Endothelial cell of umbilical vein (primary cell): Measurements from ENCODE around the gene CAMK2D. TPM values are rescaled to one million over a fixed set of nuclear protein-coding genes. Genes with fewer than 3 reads are reported as not detected.

ENCODE experiments used
- BruUV-seq: library from RNA; stranded (reverse); fragments of 400-500 nt; replicated peaks from 2 replicates; lab custom pipeline; 2021; lab: Mats Ljungman, UMichigan
- CTCF ChIA-PET: fragments of 300-600, 350-600 bp; sonication (Branson Sonifier 250); formaldehyde crosslinking; loops from one replicate; lab custom pipeline; 2021; ENCODE audit warnings: antibody characterized with exemption, inconsistent platforms; lab: Charles Lee
- POLR2A ChIA-PET: fragments of 300-600, 350-600 bp; sonication (Branson Sonifier 250); formaldehyde crosslinking; loops from one replicate; lab custom pipeline; 2021; ENCODE audit warnings: antibody characterized with exemption, inconsistent platforms; lab: Charles Lee
- DNase-seq: peaks from one replicate; pipeline ENCODE4 v3.0.0-alpha.2; 2011; ENCODE audit warnings: low read depth, low spot score
- FAIRE-seq: peaks from 2 replicates; lab custom pipeline; 2011; peaks lifted over from hg19 to GRCh38; lab: Jason Lieb, UNC
- H2AFZ ChIP-seq: 2 replicates; pipeline ENCODE4 v1.6.0; 2012; ENCODE audit warnings: low read depth, low read length, control low read depth, inconsistent platforms
- H3K27ac ChIP-seq: 2 replicates; pipeline ENCODE4 v1.5.1; 2011; ENCODE audit warnings: low read depth, mild to moderate bottlenecking, control low read depth, low read length, moderate library complexity; ENCODE audit not compliant: insufficient read depth
- H3K27me3 ChIP-seq, 2 experiments: 2 replicates each; pipeline versions ENCODE4 v1.6.0 to v1.6.1; 2011; ENCODE audit warnings: low read length in 2 of 2, mixed read lengths in 1 of 2; ENCODE audit not compliant: control insufficient read depth in 2 of 2, insufficient read depth in 2 of 2
- H3K36me3 ChIP-seq, 2 experiments: 2 replicates in 1 of 2; 3 replicates in 1 of 2; pipeline ENCODE4 v1.5.1; 2011; ENCODE audit warnings: low read length in 2 of 2, mild to moderate bottlenecking in 1 of 2, moderate library complexity in 1 of 2; ENCODE audit not compliant: control insufficient read depth in 2 of 2, insufficient read depth in 2 of 2; ENCODE audit errors: extremely low read depth in 1 of 2
- H3K4me1 ChIP-seq: 3 replicates; pipeline ENCODE4 v1.5.1; 2011; ENCODE audit warnings: mild to moderate bottlenecking, low read length; ENCODE audit not compliant: control insufficient read depth, insufficient read depth; ENCODE audit errors: extremely low read depth
- H3K4me2 ChIP-seq: 2 replicates; pipeline ENCODE4 v1.6.1; 2011; ENCODE audit warnings: low read length, control low read depth, mixed read lengths; ENCODE audit not compliant: insufficient read depth
- H3K4me3 ChIP-seq, 3 experiments: fragments of 200-600 bp in 1 of 3; sonication (generic), shearing (Covaris generic) in 1 of 3; replicated peaks in 1 of 3; 2 replicates each; pipeline ENCODE4 v1.5.1; 2011 to 2016; ENCODE audit warnings: control low read depth in 3 of 3, low read length in 3 of 3, mild to moderate bottlenecking in 2 of 3, inconsistent platforms in 1 of 3, low read depth in 1 of 3, moderate library complexity in 1 of 3; ENCODE audit not compliant: insufficient read depth in 1 of 3
- H3K79me2 ChIP-seq: 2 replicates; pipeline ENCODE4 v1.6.0; 2012; ENCODE audit warnings: low read length, inconsistent platforms; ENCODE audit not compliant: control insufficient read depth, insufficient read depth
- H3K9ac ChIP-seq: replicated peaks from 2 replicates; pipeline ENCODE3; 2011; ENCODE audit warnings: low read length, control low read depth; ENCODE audit not compliant: insufficient read depth; ENCODE audit errors: extremely low read depth
- H3K9me1 ChIP-seq: replicated peaks from 3 replicates; pipeline ENCODE4 v1.6.0; 2011; ENCODE audit warnings: mild to moderate bottlenecking, low read length; ENCODE audit not compliant: control insufficient read depth, insufficient read depth; ENCODE audit errors: extremely low read depth
- H3K9me3 ChIP-seq: replicated peaks from 2 replicates; pipeline ENCODE4 v1.5.1; 2012; ENCODE audit warnings: low read length, inconsistent platforms; ENCODE audit not compliant: control insufficient read depth, insufficient read depth
- H4K20me1 ChIP-seq: replicated peaks from 2 replicates; pipeline ENCODE3; 2011; ENCODE audit warnings: mild to moderate bottlenecking, low read length; ENCODE audit not compliant: control insufficient read depth, insufficient read depth; ENCODE audit errors: extremely low read depth
- CTCF ChIP-seq, 2 donors: IDR thresholded peaks; 1 replicate in 1 of 2; 2 replicates in 1 of 2; pipeline ENCODE4 v1.5.1; 2011; ENCODE audit warnings: low read length in 2 of 2, mild to moderate bottlenecking in 2 of 2, moderate library complexity in 2 of 2, control low read depth in 1 of 2, inconsistent platforms in 1 of 2, low read depth in 1 of 2; ENCODE audit not compliant: insufficient read depth in 1 of 2; ENCODE audit errors: extremely low read depth in 1 of 2
- EZH2 ChIP-seq: IDR thresholded peaks from 2 replicates; pipeline ENCODE4 v1.6.1; 2012; ENCODE audit warnings: borderline replicate concordance, low read depth, mild to moderate bottlenecking, moderate library complexity, low read length, inconsistent platforms; ENCODE audit not compliant: severe bottlenecking
- FOS ChIP-seq: IDR thresholded peaks from 2 replicates; pipeline ENCODE4 v1.6.1; 2011; ENCODE audit warnings: mild to moderate bottlenecking, low read length, moderate library complexity, borderline replicate concordance; ENCODE audit not compliant: insufficient read depth
- GATA2 ChIP-seq: IDR thresholded peaks from 2 replicates; pipeline ENCODE4 v1.7.0; 2011; ENCODE audit warnings: low read depth, mild to moderate bottlenecking, moderate library complexity, mixed read lengths, low read length; ENCODE audit not compliant: insufficient read length, insufficient read depth
- JUN ChIP-seq: IDR thresholded peaks from 2 replicates; pipeline ENCODE4 v1.6.1; 2011; ENCODE audit warnings: borderline replicate concordance, low read depth; ENCODE audit not compliant: insufficient read length, insufficient read depth
- MAX ChIP-seq: IDR thresholded peaks from 2 replicates; pipeline ENCODE4 v1.6.1; 2011; ENCODE audit not compliant: insufficient read depth, insufficient read length
- MYC ChIP-seq: IDR thresholded peaks from one replicate; pipeline ENCODE4 v1.6.1; 2011; ENCODE audit warnings: mild to moderate bottlenecking, low read depth, low read length
- POLR2A ChIP-seq: IDR thresholded peaks from 2 replicates; pipeline ENCODE4 v1.6.1; 2012; ENCODE audit warnings: low read depth, mild to moderate bottlenecking, control low read depth, low read length
- POLR2AphosphoS5 ChIP-seq: IDR thresholded peaks from 2 replicates; pipeline ENCODE4 v1.6.1; 2012; ENCODE audit warnings: low read depth, mild to moderate bottlenecking, control low read depth, low read length, moderate library complexity; ENCODE audit not compliant: insufficient read depth
- dilution Hi-C: fragments of 300-500 bp; cut with MboI; formaldehyde crosslinking; loops from one replicate; pipeline ENCODE4 v1.15.0; 2019; ENCODE audit warnings: low sequenced_read_pairs; ENCODE audit not compliant: extremely low pct_ligation_motif_present
- intact Hi-C: fragments of 100-400 bp; cut with micrococcal nuclease; formaldehyde crosslinking; loops from one replicate; pipeline ENCODE4 v1.10.0; 2022
- polyA plus RNA-seq, 4 experiments: library from polyadenylated mRNA; depleted of rRNA in 3 of 4; stranded (reverse) in 3 of 4; unstranded in 1 of 4; fragments of >200 nt; gene quantifications; 2 replicates each; pipeline versions ENCODE4 v1.2.1 to v1.2.3, GENCODE V29; 2011 to 2012; ENCODE audit warnings: missing spikeins in 1 of 4
- total RNA-seq: library from RNA; stranded (reverse); gene quantifications from 2 replicates; pipeline ENCODE4 v1.2.3, GENCODE V29; 2021

The CAMK2D gene
- total and polyA plus RNA-seq, 2 donors (not counting 3 experiments of a cell fraction or from before 2014, with no cell fraction given): 10.4 to 30.7 TPM

GRCh38 chr4:113750734-113751133 is 10.8 kb downstream of the CAMK2D start:
- Histone ChIP-seq H3K4me2 (no peak overlapping the region), H3K4me3 (no peak overlapping the region), H3K9me3 (no peaks in the 10 kb centered on the region), H3K9me1 (no peaks in the 10 kb centered on the region), H3K4me1 (peaks cover 3% of the 10 kb centered on the region), H3K9ac (no peak overlapping the region), H4K20me1 (no peaks in the 10 kb centered on the region), H3K27me3 (no peaks in the 10 kb centered on the region), H3K27ac (no peak overlapping the region), H3K79me2 (no peaks in the 10 kb centered on the region), H2AFZ (no peak overlapping the region), H3K36me3 (peaks cover 0 to 1% of the 10 kb centered on the region in 2 experiments)
- no peak for FAIRE-seq
- ChIA-PET POLR2A (no interaction called here), CTCF (no interaction called here)
- dilution Hi-C loops: no loop called here
- TF ChIP-seq POLR2A: no peak
- no peak for TF ChIP-seq CTCF (IDR thresholded peaks at IDR 0.05; ENCODE audit: extremely low read depth in 1 of 2, insufficient read depth in 1 of 2, low read depth in 1 of 2, low read length in 2 of 2)
- BruUV-seq: no TSS peak
- no peak for DNase-seq
- intact Hi-C loops: no loop called here

- Histone ChIP-seq H3K27ac (no peak overlapping the region), H3K4me3 (no peak overlapping the region), H3K79me2 (no peaks in the 10 kb centered on the region), H3K9me1 (no peaks in the 10 kb centered on the region), H4K20me1 (no peaks in the 10 kb centered on the region), H3K27me3 (no peaks in the 10 kb centered on the region), H3K4me1 (no peaks in the 10 kb centered on the region), H3K36me3 (peaks cover 0 to 3% of the 10 kb centered on the region in 2 experiments), H2AFZ (no peak overlapping the region), H3K9ac (no peak overlapping the region), H3K9me3 (no peaks in the 10 kb centered on the region), H3K4me2 (no peak overlapping the region)
- BruUV-seq: no TSS peak
- DNase-seq (no peak), FAIRE-seq (no peak)
- TF ChIP-seq POLR2AphosphoS5 (no peak), FOS (no peak), POLR2A (no peak), GATA2 (no peak), MYC (no peak), JUN (no peak), MAX (no peak), CTCF (IDR thresholded peaks at IDR 0.05; ENCODE audit: extremely low read depth in 1 of 2, insufficient read depth in 1 of 2, low read depth in 1 of 2, low read length in 2 of 2) (no peak), EZH2 (no peak)
- dilution Hi-C loops: no loop called here
- ChIA-PET POLR2A (no interaction called here), CTCF (no interaction called here)
- intact Hi-C loops: no loop called here
These were observed 11.2 kb downstream of the CAMK2D start for GRCh38 chr4:113750296-113750695.
